ENCODE measurements around the gene SPDYE2. TPM values are rescaled to one million over a fixed set of nuclear protein-coding genes. Genes with fewer than 3 reads are reported as not detected.
"Not testable (repeated sequence)": the region's sequence is repeated elsewhere in the genome, so short reads cannot be mapped to it uniquely, and the experiment has no call there.

Gene SPDYE2
- total and polyA plus RNA-seq, 4 donors = 3.7 to 20.4 TPM; not detected in 2

- WGBS (ENCODE audit: insufficient coverage) = no CpG with 5 or more reads among the region's 6 CpGs
These were observed 23.6 kb downstream of the SPDYE2 start for GRCh38 chr7:102574607-102575006.

GRCh38 chr7:102576363-102576762 is 25.3 kb downstream of the SPDYE2 start:
- not testable (repeated sequence) for DNase-seq (ENCODE audit: low read depth in 4 of 6, low spot score in 6 of 6); H3K36me3 ChIP-seq (ENCODE audit: control insufficient read depth, insufficient read depth, low read length); H3K4me1 ChIP-seq (ENCODE audit: control insufficient read depth, insufficient read depth, low read length); H3K4me3 ChIP-seq (ENCODE audit: low read depth, low read length); H3K27me3 ChIP-seq (ENCODE audit: control insufficient read depth, insufficient read depth, low read length); H3K27ac ChIP-seq (ENCODE audit: low read depth, low read length); H3K9me3 ChIP-seq (ENCODE audit: control insufficient read depth, insufficient read depth, low read length)
- no CpG with 5 or more reads among the region's 3 CpGs for WGBS (ENCODE audit: insufficient coverage)

More at GRCh38 chr7:102574607-102575006, 23.6 kb downstream of the SPDYE2 start:
- H3K4me3 ChIP-seq (ENCODE audit: low read depth, low read length); H3K36me3 ChIP-seq (ENCODE audit: control insufficient read depth, insufficient read depth, low read length); H3K9me3 ChIP-seq (ENCODE audit: control insufficient read depth, insufficient read depth, low read length); DNase-seq (ENCODE audit: low read depth in 4 of 6, low spot score in 6 of 6); H3K4me1 ChIP-seq (ENCODE audit: control insufficient read depth, insufficient read depth, low read length); H3K27ac ChIP-seq (ENCODE audit: low read depth, low read length); H3K27me3 ChIP-seq (ENCODE audit: control insufficient read depth, insufficient read depth, low read length): not testable (repeated sequence)

DNA sequence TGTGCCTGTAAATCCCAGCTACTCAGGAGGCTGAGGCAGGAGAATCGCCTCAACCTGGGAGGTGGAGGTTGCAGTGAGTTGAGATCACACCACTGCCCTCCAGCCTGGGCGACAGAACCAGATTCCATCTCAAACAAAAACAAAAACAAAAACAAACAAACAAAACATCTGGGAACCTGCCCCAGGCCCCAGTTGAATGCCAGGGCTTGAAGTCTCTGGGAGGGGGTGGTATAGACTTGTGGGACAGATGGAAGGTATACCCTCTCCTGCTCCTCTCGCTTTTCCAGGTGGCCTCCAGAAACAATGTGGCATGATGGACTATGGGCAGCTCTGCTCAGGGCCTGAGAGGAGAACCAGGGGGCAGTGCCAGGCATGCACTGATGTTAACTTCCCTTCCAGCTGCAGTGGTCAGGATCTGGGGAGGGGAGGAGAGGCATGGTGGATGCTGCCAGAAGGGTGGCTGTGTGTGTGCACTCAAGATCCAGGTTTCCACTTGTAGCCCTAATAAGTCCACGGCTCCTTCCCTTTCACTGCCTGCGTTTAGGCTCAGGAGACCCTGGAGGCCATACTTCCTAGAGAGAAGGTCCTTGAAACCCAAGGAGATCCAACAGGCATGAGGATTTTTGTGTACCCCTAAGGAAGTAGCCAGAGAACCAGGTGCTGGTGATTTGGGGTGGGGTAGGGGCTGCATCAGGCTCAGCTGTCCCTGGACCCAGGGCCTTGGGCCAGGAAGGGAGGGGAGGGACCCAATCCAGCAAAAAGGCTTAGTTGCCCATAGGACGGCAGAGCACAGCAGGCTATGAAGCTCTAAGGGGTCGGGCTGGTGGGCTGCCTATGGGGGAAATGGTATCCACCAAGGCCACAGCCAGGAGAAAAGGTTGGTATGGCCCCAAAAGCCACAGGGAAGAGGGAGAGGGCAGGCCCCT is 26.6 kb downstream of the SPDYE2 start:
- no CpG with 5 or more reads among the region's 7 CpGs for WGBS (ENCODE audit: insufficient coverage)
- H3K9me3 ChIP-seq (ENCODE audit: control insufficient read depth, insufficient read depth, low read length) = not testable (repeated sequence)

GRCh38 chr7:102578486-102578885 is 27.5 kb downstream of the SPDYE2 start:
- not testable (repeated sequence) for H3K27me3 ChIP-seq (ENCODE audit: control insufficient read depth, insufficient read depth, low read length); DNase-seq (ENCODE audit: low read depth in 4 of 6, low spot score in 6 of 6); H3K27ac ChIP-seq (ENCODE audit: low read depth, low read length); H3K4me3 ChIP-seq (ENCODE audit: low read depth, low read length); H3K36me3 ChIP-seq (ENCODE audit: control insufficient read depth, insufficient read depth, low read length); H3K9me3 ChIP-seq (ENCODE audit: control insufficient read depth, insufficient read depth, low read length); H3K4me1 ChIP-seq (ENCODE audit: control insufficient read depth, insufficient read depth, low read length)
- WGBS (ENCODE audit: insufficient coverage) = no CpG with 5 or more reads among the region's 5 CpGs

More for the DNA sequence above, 26.6 kb downstream of the SPDYE2 start:
- not testable (repeated sequence) for H3K4me1 ChIP-seq (ENCODE audit: control insufficient read depth, insufficient read depth, low read length); H3K4me3 ChIP-seq (ENCODE audit: low read depth, low read length); H3K27ac ChIP-seq (ENCODE audit: low read depth, low read length); H3K27me3 ChIP-seq (ENCODE audit: control insufficient read depth, insufficient read depth, low read length); H3K36me3 ChIP-seq (ENCODE audit: control insufficient read depth, insufficient read depth, low read length)
- DNase-seq (ENCODE audit: low read depth in 4 of 6, low spot score in 6 of 6) = peak in 1 of 6 donors; percentile 0

DNA sequence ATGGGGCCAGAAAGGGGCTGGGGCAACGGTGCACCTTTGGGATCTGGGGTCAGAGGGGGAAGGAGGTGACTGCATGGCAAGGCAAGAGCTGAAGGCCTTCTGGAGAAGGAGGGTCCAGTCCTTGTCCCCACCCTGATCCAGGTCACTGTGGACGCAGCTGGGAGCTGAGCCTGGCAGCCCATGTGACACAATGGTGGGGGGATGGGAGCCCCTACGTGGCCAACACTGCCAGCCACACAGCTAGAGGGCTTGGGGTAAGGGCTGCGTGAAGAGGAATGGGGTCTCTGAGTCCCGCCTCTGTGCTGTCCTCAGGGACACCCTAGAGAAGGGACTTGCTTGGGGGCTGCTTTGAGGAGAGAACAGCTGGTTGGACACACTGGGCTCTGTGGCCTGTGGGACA is 30.7 kb downstream of the SPDYE2 start:
- DNase-seq (ENCODE audit: low read depth in 4 of 6, low spot score in 6 of 6); H3K36me3 ChIP-seq (ENCODE audit: control insufficient read depth, insufficient read depth, low read length); H3K4me3 ChIP-seq (ENCODE audit: low read depth, low read length); H3K27me3 ChIP-seq (ENCODE audit: control insufficient read depth, insufficient read depth, low read length); H3K4me1 ChIP-seq (ENCODE audit: control insufficient read depth, insufficient read depth, low read length); H3K9me3 ChIP-seq (ENCODE audit: control insufficient read depth, insufficient read depth, low read length); H3K27ac ChIP-seq (ENCODE audit: low read depth, low read length): not testable (repeated sequence)
- WGBS (ENCODE audit: insufficient coverage) = no CpG with 5 or more reads among the region's 5 CpGs

GRCh38 chr7:102583495-102583894 is 32.5 kb downstream of the SPDYE2 start:
- no CpG with 5 or more reads among the region's 5 CpGs for WGBS (ENCODE audit: insufficient coverage)
- H3K27me3 ChIP-seq (ENCODE audit: control insufficient read depth, insufficient read depth, low read length); H3K27ac ChIP-seq (ENCODE audit: low read depth, low read length); H3K36me3 ChIP-seq (ENCODE audit: control insufficient read depth, insufficient read depth, low read length); H3K9me3 ChIP-seq (ENCODE audit: control insufficient read depth, insufficient read depth, low read length); DNase-seq (ENCODE audit: low read depth in 4 of 6, low spot score in 6 of 6); H3K4me3 ChIP-seq (ENCODE audit: low read depth, low read length); H3K4me1 ChIP-seq (ENCODE audit: control insufficient read depth, insufficient read depth, low read length): not testable (repeated sequence)

DNA sequence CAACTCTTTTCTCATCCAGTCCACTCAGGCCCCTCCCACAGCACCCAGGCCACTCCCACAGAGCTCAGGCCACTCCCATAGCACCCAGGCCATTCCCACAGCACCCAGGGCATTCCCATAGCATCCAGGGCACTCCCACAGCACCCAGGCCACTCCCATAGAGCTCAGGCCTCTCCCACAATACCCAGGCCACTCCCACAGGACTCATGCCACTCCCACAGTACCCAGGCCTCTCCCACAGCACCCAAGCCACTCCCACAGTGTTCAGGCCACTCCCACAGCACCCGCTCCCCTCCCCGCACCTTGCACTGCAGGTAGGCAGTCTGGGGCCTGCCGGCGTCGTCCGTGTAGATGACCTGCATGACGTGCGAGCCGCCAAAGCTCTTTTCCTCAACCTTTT is 38.8 kb downstream of the SPDYE2 start:
- not testable (repeated sequence) for H3K4me3 ChIP-seq (ENCODE audit: low read depth, low read length); H3K9me3 ChIP-seq (ENCODE audit: control insufficient read depth, insufficient read depth, low read length); H3K27ac ChIP-seq (ENCODE audit: low read depth, low read length); H3K4me1 ChIP-seq (ENCODE audit: control insufficient read depth, insufficient read depth, low read length); DNase-seq (ENCODE audit: low read depth in 4 of 6, low spot score in 6 of 6); H3K27me3 ChIP-seq (ENCODE audit: control insufficient read depth, insufficient read depth, low read length); H3K36me3 ChIP-seq (ENCODE audit: control insufficient read depth, insufficient read depth, low read length)
- WGBS (ENCODE audit: insufficient coverage) = no CpG with 5 or more reads among the region's 9 CpGs

DNA sequence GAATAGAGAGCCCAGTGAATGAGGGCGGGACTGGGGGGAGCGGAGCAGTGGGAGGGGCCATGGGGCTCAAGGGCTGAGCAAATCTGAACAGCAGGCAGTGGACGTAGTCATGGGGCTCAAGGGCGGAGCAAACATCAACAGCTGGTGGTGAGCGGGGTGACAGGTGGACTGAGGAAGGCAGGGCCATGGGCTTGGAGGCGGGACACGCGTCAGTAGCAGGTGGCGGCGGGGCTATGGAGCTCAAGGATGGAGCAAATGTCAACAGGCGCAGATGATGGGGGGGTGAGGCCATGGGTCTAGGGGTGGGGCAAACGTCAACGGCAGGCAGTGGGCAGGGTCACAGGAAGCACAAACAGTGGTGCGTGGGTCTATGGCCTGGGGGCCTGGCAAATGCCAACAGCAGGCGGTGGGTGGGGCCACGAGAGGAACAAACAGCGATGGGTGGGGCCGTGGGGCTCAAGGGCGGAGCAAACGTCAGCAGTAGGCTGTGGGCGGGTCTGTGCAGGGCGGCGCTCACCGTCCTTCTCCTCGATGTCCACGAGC is 41.5 kb downstream of the SPDYE2 start:
- no CpG with 5 or more reads among the region's 26 CpGs for WGBS (ENCODE audit: insufficient coverage)
- H3K9me3 ChIP-seq (ENCODE audit: control insufficient read depth, insufficient read depth, low read length); H3K36me3 ChIP-seq (ENCODE audit: control insufficient read depth, insufficient read depth, low read length); DNase-seq (ENCODE audit: low read depth in 4 of 6, low spot score in 6 of 6); H3K27ac ChIP-seq (ENCODE audit: low read depth, low read length); H3K27me3 ChIP-seq (ENCODE audit: control insufficient read depth, insufficient read depth, low read length); H3K4me3 ChIP-seq (ENCODE audit: low read depth, low read length); H3K4me1 ChIP-seq (ENCODE audit: control insufficient read depth, insufficient read depth, low read length): not testable (repeated sequence)

DNA sequence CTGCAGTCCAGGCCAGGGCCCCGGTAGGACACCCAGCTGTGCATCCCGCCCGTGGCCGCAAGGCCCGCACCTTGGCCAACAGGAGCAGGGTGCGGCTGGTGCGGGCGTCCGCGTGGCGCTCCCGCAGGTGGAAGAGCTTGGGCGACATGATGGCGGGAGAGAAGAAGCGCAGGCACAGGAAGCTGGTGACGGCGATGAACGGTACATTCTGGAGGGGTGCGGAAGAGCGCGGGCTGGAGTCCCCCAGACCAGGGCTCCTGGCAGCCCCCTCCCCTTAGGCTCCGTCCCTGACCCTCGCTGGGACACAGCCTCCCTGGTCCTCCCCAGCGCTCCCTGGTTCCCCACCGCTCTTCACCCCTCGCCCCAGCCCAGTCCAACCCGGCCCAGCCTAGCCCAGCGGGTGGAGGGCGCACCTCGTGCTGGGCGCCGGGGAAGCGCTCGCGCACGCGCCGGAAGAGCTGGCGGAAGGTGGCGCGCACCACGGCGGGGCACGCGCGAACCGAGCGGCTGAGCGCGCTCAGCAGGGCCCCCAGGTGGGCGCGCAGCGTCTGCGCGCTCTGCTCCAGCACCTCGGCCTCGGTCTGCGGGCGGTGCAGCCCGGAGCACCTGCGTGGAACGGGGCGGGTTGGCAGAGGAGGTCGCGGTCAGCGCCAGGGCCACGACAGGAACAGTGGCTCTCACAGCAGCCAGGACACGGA is 42.8 kb downstream of the SPDYE2 start:
- not testable (repeated sequence) for DNase-seq (ENCODE audit: low read depth in 4 of 6, low spot score in 6 of 6); H3K9me3 ChIP-seq (ENCODE audit: control insufficient read depth, insufficient read depth, low read length); H3K27me3 ChIP-seq (ENCODE audit: control insufficient read depth, insufficient read depth, low read length); H3K27ac ChIP-seq (ENCODE audit: low read depth, low read length); H3K36me3 ChIP-seq (ENCODE audit: control insufficient read depth, insufficient read depth, low read length); H3K4me3 ChIP-seq (ENCODE audit: low read depth, low read length); H3K4me1 ChIP-seq (ENCODE audit: control insufficient read depth, insufficient read depth, low read length)
- no CpG with 5 or more reads among the region's 68 CpGs for WGBS (ENCODE audit: insufficient coverage)
